GM21528 (cell line): Measurements from ENCODE around the gene LRRK1.

Experiments used
- ATAC-seq: cut with Tn5 transposase; IDR thresholded peaks from one replicate; pipeline ENCODE4 v1.9.1; 2021; ENCODE audit warnings: mild to moderate bottlenecking, moderate library complexity; ENCODE audit not compliant: unreplicated experiment, low FRiP score

The LRRK1 gene

DNA sequence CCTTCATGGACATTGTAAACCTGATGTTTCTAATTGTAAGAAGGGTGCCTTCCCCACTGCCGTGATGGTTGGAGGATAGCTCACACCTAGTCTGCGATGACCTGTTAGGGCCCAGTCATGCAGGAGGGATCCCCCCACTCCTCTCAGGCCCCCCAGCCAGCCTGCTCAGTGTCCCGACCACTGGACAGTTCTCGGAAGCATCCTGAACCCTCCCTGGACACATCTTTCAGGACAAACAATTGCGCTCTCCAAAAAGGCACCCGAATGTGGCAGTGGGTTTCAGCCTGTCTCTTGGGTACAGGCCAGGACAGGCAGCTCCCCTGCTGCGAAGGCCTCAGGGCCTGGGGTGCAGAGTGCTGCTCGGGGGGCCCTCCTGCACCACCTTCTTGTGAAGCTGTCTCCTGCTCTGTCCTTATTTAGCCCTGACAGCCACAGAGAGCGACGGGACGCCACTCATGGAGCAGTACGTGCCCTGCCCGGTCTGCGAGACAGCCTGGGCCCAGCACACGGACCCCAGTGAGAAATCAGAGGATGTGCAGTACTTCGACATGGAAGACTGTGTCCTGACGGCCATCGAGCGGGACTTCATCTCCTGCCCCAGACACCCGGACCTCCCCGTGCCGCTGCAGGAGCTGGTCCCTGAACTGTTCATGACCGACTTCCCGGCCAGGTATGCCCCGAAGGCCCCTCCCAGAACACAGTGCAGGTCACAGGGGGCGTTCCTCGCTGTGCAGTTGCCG is 132.3 kb downstream of the LRRK1 start:
- ATAC-seq = no peak

DNA sequence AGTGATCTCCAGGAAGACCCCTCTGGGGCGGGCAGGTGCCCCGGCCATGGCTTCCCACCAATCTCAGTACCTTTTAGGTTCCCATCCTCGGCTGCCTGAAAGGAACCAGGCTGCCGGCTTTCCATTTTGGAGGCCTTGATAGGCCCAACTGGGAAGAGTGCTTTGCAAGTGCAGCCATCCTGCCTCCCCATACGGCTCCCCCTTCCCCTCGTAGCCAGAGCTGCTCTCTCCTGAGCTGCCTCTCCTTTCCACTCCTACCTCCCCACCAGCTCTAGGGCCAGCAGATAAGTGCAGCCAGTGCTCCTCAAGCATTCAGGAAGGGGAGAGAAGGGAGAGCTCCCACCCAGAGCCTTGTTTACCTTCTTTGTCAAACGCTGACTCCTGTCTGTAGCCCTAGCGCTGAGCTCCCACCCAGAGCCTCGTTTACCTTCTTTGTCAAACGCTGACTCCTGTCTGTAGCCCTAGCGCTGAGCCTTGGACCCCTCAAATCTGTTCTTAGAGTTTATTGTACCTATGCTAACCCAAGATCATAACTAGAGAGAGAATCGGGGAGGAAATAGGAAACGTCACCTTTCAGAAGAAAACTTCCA is 133.0 kb downstream of the LRRK1 start:
- ATAC-seq = no peak

DNA sequence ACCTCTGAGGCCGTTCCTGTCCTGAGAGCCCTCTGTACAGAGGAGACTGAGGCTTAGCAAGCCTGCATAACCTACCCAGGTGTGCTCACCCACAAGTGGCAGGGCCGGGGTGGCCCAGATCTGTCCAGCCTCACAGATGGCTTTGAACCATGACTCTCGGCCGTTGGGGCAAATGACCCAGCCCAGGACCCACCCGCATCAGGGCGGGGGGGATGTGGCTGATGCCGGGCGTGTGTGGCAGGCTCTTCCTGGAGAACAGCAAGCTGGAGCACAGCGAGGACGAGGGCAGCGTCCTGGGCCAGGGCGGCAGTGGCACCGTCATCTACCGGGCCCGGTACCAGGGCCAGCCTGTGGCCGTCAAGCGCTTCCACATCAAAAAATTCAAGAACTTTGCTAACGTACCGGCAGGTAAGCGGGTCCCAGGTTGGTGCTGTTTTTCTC is 133.5 kb downstream of the LRRK1 start:
- no peak for ATAC-seq

DNA sequence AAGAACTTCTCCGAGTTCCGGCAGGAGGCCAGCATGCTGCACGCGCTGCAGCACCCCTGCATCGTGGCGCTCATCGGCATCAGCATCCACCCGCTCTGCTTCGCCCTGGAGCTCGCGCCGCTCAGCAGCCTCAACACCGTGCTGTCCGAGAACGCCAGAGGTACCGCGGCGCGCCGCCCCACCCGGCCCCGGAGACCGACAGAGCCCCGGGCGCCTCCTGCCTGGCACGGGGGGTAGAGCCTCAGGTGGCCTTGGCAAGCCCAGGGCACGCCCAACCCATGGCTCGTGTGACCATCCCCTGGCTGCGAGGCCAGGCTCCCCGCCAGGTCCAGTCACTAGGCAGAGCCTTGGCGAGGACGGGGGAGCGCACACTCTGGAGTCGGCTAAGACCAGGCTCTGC is 134.1 kb downstream of the LRRK1 start:
- no peak for ATAC-seq

DNA sequence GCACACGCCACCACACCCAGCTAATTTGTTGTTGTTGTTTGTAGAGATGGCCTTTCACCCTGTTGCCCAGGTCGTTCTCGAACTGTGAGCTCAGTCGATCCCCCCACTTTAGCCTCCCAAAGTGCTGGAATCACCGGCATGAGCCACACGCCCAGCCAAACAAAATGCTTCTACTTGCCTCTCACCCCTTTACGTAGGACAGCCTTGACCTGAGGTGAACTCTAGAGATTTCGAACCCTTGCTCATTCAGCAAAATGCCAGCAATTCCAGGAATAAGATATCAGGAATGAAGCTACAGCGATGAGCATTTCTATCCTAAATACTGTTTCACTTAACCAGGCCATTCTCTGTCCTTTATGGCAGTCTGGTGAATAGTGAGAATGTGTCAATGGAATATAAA is 135.0 kb downstream of the LRRK1 start:
- ATAC-seq = no peak

DNA sequence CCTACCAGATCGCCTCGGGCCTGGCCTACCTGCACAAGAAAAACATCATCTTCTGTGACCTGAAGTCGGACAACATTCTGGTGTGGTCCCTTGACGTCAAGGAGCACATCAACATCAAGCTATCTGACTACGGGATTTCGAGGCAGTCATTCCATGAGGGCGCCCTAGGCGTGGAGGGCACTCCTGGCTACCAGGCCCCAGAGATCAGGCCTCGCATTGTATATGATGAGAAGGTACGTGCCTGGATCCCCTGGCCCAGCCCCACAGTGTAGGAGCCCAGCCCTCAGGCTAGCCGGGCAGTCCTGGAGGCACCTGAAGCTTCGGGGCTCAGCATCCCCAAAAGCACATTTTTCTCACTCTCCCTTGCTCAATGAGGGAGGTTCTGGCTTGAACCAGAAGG is 135.8 kb downstream of the LRRK1 start:
- ATAC-seq = no peak

DNA sequence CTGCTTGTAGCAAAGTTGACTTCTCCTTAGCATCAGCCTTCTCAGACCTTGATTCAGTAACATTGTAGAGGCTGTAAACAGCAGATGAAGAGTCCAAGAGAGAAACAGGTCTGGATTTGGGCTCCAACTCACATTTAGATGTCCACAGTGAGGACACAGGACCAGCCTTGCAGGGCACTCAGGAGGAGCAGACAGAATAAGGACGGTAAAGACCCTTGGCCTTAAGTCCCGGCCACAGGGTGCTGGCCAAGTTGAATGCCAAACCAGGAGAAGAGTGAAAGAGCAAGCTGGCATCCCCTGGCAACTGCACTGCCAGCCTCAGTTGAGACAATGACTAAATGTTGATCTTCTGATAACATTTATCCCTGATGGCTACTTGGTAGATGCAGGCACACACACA is 136.3 kb downstream of the LRRK1 start:
- no peak for ATAC-seq

DNA sequence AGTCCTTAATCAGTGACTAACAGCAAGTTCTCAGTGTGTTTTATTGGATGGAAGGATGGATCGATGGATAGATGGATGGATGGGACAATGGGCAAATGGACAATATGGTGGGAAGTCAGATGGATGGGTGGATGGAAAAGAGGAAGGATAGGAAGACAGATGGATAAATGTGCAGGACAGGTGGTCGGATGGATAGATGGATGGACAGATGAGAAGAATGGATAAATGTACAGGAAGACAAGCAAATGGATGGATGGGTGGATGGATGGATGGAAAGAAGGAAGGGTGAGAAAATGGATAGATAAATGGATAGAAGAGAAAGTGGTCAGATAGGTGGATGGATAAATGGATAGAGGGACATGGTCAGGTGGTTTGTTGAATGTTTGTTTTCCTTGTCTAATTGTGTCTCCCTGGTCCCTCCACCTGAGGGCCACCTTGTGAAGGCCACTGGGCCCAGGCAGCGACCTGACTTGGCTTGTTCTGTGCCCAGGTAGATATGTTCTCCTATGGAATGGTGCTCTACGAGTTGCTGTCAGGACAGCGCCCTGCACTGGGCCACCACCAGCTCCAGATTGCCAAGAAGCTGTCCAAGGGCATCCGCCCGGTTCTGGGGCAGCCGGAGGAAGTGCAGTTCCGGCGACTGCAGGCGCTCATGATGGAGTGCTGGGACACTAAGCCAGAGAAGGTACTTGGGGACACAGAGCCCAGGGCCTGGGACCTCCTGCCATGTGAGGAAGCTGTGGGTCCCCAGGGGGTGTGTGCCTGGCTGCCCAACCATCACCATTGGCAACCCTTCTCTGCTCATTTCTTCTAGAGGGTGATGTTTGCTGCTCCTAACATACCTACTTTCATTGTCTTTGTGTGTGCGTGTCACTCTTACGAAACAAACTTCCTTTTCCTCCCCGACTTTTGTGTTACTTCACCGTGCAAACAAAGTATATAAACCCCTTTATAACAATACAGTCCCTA is 137.5 kb downstream of the LRRK1 start:
- ATAC-seq = no peak

DNA sequence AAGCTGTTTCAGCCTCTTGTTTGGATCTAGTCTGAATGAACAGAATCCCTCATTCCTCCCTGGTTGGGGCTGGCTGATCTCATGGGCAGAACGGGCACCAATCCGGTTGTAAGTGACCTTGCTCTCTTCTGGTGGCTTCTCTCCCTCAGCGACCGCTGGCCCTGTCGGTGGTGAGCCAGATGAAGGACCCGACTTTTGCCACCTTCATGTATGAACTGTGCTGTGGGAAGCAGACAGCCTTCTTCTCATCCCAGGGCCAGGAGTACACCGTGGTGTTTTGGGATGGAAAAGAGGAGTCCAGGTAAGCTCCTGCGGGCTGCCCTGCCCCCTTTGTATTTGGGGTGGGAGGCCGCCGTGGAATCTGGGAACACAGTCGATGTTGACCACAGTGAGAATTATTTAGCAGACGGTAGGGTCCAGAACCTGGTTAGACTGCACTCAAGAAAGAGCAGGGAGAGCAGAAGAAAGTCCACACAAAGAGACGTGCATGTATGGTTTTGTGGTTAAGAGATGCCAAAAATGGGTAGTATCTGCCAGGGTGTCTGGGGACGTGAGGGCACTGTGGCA is 138.8 kb downstream of the LRRK1 start:
- no peak for ATAC-seq

DNA sequence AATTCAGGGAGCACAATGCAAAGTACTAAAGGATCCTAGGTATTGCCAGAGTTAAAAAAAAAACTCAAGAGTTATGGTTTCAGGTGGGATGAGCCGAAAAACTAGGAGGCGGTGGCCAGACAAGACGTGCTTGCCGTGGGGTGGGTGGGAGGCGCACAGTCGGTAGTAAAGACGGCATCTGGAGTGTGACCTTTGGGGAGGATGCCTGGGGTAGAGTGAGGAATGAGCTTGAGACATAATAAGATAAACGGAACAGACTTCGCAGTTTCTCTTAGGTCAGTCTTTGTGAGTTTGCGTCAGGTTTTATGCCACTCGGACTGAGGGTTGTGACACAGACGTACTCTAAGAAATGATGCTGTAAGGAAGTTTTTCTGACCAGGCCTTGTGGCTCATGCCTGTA is 139.6 kb downstream of the LRRK1 start:
- no peak for ATAC-seq

DNA sequence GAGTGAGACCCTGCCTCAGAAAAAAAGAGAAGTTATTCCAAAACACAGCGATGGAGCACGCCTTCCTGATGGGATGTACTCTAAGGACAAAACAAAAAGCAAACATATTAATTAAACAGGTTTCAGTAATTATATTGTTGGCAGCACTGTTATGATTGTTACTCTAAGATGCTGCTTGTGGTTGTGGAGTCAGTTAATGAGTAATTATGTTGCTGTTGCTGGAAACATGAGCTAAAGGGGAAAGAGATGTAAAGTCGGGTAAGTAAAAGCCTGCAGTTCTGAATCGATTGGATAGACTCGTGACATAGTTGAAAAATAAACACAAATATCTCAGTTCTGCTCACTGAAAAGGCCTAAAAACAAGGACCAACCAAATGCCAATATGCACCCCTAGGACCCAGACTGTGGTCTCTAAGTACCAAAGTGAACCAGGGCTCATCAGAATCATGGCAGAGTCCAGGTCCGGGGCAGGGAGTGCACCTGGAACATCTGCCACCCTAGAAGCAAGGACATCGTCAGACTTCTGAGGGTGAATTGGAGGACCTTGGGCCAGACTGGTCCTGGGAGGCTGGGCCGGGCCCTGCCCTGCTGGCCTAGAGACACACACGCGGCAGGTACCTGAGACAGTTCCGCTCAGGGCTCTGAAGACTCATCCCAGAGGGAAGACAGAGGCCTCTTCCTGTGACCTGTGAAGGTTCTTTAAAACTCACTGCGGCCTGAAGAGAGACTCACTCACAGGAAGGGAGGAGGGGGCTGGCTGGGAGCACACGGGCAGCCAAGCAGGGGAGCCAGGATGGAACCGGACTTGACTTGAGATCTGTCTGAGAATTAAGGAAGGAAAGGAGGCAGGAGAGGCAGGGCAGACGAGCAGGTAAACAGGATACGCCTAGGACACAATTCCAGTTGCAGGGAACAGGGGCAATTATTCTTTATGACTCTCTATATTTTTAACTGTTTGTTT is 140.5 kb downstream of the LRRK1 start:
- ATAC-seq = no peak

DNA sequence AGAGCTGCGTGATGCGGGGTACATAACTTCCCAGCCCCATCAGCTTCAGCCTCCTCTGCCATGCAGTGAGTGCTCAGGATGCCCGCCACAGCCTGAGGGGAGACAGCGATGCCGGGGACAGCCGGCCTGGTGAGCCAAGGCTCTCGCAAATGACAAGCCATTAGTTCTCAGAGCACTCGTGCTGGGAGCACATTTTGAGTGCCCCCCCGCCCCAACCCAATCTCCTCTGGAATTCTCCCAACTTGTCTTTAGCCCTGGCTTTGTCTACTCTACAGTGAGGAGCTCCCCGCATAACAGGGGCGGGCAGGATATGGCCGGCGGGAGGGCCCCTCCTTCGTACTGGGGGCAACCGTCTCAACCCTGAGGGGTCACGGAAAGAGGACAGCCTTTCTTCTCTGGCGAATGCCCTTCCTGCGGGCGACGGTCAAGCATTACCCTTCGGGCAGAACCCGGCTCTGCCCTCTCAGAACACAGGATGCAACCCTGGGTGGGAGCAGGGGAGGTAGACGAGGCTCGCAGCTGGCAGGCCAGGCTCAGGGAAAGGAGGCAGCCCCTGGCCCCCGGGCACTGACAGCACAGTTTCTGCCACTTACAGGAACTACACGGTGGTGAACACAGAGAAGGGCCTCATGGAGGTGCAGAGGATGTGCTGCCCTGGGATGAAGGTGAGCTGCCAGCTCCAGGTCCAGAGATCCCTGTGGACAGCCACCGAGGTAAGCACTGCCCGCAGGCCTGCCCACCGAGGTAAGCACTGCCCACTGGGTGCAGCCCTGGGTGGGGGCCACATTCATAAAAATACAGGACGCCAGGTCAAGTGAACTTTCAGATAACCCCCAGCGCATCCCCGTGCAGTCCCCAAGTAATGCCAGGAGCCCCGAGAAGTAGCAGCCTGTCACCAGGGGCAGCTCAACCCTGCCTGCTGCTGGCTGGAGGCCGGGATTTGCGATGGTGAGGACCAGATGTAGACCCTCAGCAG is 141.7 kb downstream of the LRRK1 start:
- no peak for ATAC-seq

DNA sequence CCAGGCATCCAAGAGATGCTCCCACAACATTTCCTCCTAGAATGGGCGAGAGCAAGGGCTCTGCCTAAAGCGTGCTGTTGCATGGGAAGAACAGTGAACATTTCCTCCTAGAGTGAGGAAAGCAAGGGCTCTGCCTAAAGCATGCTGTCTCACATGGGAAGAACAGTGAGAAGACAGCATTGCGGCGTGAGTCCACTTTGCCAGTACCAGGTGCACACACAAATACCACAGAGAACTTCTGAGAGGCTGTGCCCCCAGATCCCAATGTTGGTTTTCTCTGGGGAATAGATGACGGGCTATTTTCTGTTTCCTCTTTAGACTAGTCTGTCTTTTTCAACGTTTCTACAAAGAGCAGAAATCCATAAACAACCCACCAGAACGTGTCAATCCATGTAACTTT is 142.9 kb downstream of the LRRK1 start:
- no peak for ATAC-seq

DNA sequence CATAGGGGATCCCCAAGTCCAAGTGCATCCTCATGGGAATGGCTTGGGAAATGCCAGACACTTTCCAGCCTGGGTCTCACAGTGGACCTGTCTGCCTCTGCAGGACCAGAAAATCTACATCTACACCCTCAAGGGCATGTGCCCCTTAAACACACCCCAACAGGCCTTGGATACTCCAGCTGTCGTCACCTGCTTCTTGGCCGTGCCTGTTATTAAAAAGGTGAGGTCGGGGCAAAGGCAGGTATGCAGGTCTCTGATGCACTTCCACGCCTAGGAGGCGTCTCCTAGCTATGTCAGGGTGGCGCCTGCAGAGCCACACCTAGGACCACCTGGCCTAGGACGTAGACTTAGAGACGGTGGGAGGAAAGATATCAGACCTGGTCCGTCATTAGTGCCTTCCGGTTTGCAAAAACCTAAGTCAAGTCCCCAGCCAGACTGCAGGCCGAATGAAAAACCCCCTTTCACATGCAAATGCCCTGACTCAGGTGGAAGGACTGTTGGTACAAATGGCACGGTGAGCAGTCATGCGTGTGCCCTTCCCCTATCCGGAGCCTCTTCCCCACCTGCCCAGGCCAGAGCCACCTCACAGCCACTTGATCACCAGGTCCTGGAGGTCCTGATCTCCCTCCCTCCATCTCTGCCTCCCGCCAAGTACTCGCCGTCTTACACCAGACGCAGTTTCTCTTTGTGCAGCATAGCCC is 143.5 kb downstream of the LRRK1 start:
- ATAC-seq = no peak

DNA sequence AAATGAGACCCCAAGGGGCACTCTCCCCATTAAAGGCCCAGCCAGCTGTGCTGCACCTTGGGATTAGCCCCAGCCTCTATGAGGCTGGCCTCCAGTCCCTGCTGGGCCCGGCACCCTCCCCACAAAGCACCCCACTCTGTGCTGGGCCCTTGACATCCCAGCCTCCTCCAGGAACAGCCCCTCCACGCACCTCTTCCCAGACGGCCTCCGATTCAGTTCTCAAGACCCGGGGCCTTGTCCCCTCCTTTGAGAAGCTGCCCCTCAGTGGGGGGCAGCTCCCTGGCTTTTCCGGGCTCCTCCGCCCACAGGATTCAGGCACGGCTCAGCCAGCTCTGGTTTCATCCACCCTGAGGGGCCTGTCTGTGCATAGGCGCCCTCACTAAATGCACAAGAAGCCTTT is 144.1 kb downstream of the LRRK1 start:
- no peak for ATAC-seq

DNA sequence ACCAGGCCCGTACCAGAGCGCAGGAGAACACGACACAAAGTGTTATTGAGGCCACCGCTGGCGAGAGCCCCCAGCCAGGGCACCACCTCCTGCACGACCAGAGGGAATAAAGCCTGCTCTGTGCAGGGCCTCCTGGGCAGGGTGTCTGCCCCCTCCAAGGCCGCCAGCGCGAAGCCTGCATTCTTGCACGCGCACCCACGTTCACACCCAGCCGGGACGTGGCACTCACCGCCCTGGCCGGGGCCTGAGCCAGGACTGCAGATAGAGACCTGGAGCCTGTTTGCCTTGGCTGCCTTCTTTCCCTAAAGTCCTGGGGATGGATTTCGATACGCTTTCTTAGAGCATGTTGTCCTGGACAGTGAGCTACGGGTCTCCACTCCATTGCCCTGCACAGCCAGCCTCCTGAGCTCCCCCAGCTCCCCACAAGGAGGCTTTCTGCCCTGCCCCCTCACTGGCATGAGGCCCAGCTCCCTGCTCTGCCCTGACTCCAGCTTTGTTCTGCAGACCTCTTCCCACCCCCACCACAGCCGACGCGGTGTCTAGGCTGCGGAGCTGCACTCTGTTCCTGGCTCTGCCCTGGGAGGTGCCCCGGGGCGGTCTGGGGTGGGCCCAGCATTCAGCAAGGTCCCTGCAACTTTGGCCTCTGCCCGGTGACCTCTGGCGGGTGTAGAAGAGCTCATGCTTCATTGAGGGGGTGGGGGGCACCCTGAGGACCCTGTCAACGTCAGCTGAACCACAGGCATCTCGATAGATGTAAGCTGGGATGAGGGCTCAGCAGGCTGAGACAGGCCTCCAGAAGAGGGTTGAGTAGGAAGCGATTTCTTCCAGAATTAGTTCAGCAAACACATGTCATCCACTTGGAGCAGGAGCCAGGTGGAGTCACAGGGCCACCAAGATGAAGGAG is 145.0 kb downstream of the LRRK1 start:
- no peak for ATAC-seq
